ENCODE data around the gene LUC7L3.

- TF ChIP-seq, protein P1, sequence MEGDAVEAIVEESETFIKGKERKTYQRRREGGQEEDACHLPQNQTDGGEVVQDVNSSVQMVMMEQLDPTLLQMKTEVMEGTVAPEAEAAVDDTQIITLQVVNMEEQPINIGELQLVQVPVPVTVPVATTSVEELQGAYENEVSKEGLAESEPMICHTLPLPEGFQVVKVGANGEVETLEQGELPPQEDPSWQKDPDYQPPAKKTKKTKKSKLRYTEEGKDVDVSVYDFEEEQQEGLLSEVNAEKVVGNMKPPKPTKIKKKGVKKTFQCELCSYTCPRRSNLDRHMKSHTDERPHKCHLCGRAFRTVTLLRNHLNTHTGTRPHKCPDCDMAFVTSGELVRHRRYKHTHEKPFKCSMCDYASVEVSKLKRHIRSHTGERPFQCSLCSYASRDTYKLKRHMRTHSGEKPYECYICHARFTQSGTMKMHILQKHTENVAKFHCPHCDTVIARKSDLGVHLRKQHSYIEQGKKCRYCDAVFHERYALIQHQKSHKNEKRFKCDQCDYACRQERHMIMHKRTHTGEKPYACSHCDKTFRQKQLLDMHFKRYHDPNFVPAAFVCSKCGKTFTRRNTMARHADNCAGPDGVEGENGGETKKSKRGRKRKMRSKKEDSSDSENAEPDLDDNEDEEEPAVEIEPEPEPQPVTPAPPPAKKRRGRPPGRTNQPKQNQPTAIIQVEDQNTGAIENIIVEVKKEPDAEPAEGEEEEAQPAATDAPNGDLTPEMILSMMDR (IDR thresholded peaks at IDR 0.05), result no peak
- no peak for TF ChIP-seq POLR2A (IDR thresholded peaks at IDR 0.05)
Observed at GRCh38 chr17:50722746-50723145, 3.3 kb downstream of the LUC7L3 start.

Data from thyroid gland (tissue), 4 donors.